ENCODE measurements around the gene S100A12.

GRCh38 chr1:153392258-153392657, 16.8 kb upstream of the S100A12 start:
- TF ChIP-seq, protein P1, sequence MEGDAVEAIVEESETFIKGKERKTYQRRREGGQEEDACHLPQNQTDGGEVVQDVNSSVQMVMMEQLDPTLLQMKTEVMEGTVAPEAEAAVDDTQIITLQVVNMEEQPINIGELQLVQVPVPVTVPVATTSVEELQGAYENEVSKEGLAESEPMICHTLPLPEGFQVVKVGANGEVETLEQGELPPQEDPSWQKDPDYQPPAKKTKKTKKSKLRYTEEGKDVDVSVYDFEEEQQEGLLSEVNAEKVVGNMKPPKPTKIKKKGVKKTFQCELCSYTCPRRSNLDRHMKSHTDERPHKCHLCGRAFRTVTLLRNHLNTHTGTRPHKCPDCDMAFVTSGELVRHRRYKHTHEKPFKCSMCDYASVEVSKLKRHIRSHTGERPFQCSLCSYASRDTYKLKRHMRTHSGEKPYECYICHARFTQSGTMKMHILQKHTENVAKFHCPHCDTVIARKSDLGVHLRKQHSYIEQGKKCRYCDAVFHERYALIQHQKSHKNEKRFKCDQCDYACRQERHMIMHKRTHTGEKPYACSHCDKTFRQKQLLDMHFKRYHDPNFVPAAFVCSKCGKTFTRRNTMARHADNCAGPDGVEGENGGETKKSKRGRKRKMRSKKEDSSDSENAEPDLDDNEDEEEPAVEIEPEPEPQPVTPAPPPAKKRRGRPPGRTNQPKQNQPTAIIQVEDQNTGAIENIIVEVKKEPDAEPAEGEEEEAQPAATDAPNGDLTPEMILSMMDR (IDR thresholded peaks at IDR 0.05) = no peak
- TF ChIP-seq POLR2A (IDR thresholded peaks at IDR 0.05) = no peak
